Prostate gland (tissue), 2 donors: ENCODE measurements around the gene MMP25.

Source experiments
- CTCF ChIP-seq, 4 experiments: fragments of 200-600 bp in 2 of 4; fragments of 450-650 bp in 2 of 4; sonication (generic) in 2 of 4; IDR thresholded peaks; 1 replicate in 3 of 4; 2 replicates in 1 of 4; pipeline ENCODE4 v1.5.1; 2016 to 2019; ENCODE audit warnings: antibody characterized with exemption in 4 of 4, mild to moderate bottlenecking in 2 of 4, moderate library complexity in 2 of 4
- POLR2A ChIP-seq: fragments of 450-650 bp; IDR thresholded peaks from one replicate; pipeline ENCODE4 v1.6.1; 2016; ENCODE audit warnings: antibody characterized with exemption, mild to moderate bottlenecking
- POLR2AphosphoS5 ChIP-seq: sonication (generic); formaldehyde crosslinking; IDR thresholded peaks from one replicate; pipeline ENCODE4 v1.6.1; 2017; ENCODE audit warnings: antibody characterized with exemption

GRCh38 chr16:3091551-3091950 is 45.2 kb downstream of the MMP25 start:
- TF ChIP-seq POLR2A (no peak), CTCF (IDR thresholded peaks at IDR 0.05) (no peak), POLR2AphosphoS5 (no peak)
